ENCODE measurements around the gene PWP2.
"Not testable (repeated sequence)": the region's sequence is repeated elsewhere in the genome, so short reads cannot be mapped to it uniquely, and the experiment has no call there.

Gene PWP2

GRCh38 chr21:44160298-44160672 is 53.1 kb downstream of the PWP2 start:
- not testable (repeated sequence) for DNase-seq (ENCODE audit: low read depth in 2 of 2, low spot score in 1 of 2)

DNA sequence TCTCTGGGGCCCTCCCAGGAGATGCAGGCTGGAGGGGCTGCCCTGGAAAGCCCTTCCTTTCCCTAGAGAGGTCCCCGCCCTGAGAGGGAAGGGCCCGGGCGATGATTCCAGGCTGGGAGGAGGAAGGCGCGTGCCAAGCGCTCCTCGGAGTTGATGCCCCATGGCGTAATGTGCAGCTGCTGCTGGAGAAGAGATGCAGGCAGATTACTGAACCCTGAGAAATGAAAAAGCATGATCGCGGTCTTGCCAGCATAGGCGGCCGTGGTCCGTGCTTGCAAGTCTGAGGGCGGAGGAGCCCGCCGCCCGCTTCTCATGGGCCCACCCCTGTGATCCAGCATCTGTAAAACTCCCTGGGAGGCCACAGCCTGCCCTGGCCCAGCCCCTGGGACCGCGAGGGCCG is 53.6 kb downstream of the PWP2 start:
- not testable (repeated sequence) for DNase-seq (ENCODE audit: low read depth in 2 of 2, low spot score in 1 of 2)

DNA sequence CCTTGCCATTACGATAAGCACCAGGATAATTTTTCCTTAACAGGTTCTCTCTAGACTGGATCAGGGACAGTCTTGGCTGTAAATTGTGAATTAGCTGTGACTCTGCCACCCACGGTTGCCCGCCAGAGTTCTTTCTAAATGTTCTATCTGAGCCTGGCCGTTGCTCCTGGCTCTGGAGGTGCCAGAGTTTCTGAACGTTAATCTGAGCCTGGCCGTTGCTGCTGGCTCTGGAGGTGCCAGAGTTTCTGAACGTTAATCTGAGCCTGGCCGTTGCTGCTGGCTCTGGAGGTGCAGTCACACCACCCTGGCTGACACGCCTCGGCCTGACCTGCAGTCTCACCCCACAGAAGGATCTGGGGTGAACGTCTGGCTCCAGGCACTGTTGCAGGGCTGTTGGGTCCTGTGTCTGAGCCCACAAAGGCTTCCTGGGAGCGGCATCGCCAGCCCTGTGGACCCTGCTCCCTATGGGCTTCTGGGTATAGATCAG is 56.0 kb downstream of the PWP2 start:
- not testable (repeated sequence) for DNase-seq (ENCODE audit: low read depth in 2 of 2, low spot score in 1 of 2)

DNA sequence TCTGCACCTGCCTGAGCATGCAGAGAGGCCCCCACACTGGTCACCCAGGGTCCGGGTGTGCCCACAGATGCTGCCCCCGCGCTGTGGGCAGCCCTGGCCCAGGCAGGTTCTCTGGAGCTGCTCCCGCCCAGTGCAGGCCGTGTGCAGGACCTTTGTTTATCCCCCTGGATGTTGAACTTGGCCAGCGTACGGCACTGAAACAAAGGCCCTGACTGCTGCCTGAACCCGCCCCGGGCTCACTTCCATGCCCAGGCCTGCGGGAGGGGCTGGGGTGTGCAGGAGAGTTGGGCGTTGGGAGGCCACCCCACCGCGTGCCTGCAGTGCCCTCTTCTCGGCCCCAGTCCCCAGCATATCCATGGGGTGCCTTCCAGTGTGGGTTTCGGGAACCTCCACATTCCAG is 58.7 kb downstream of the PWP2 start:
- not testable (repeated sequence) for DNase-seq (ENCODE audit: low read depth in 2 of 2, low spot score in 1 of 2)

GRCh38 chr21:44167527-44167926 is 60.3 kb downstream of the PWP2 start:
- not testable (repeated sequence) for DNase-seq (ENCODE audit: low read depth in 2 of 2, low spot score in 1 of 2)

DNA sequence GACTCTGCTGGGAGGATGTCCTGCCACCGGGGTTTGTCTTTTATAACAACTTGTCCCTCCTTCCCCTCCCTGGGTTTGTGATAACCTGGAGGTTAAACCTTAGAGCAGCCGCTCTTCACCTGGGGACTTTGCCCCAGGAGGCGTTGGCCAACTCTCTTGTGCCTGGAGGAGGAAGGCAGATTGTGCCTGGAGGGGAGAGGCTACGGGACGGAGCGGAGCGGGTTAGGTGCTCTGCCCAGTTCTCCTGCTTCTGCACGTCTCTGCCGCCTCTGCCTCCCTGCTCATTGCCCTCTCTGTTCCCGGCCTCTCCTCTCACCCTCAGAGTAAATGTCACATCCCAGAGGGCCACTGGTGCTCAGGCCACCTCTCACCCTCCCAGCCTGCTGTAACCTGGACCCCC is 63.1 kb downstream of the PWP2 start:
- DNase-seq (ENCODE audit: low read depth in 2 of 2, low spot score in 1 of 2) = not testable (repeated sequence)

DNA sequence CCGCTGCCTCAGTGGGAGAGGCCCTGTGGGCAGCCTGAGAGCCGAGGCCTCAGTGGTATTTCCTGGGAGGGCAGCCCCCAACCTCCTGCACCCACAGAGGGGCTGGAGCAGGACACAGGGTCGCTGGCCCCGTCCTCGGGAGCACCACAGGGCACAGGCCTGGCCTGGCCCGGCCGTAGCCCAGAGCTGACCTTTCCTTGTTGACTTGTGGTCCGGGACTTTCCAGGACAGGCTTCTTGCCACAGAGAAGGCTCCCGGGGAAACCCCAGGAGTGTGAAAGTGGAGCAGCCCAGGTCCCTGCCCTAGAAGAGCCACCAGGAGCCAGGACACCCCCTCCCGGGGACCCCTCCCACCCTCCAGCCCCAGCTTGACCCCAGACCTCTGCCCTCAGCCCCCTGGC is 63.7 kb downstream of the PWP2 start:
- not testable (repeated sequence) for DNase-seq (ENCODE audit: low read depth in 2 of 2, low spot score in 1 of 2)

- DNase-seq (ENCODE audit: low read depth in 2 of 2, low spot score in 1 of 2) = not testable (repeated sequence)
These were observed 64.9 kb downstream of the PWP2 start for GRCh38 chr21:44171962-44172572.

DNA sequence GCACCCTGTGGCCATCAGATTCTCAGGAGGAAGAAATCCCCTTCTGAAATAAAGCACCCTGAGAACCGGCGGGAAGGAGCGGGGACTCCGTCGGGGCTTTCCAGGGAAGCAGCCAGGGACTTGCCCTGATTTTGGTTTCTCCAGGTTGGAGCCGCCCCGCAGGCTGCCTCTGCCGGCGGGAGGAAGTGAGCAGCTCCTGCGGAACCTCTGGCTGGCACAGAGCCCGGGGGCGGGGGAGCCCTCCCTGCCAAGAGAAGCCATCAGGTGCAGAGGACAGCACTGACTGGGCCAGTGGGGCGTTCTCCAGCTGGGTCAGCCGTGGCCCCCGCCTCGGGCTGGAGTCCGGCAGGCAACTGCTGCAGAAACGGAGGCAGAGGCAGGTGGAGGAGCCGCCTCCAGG is 65.5 kb downstream of the PWP2 start:
- not testable (repeated sequence) for DNase-seq (ENCODE audit: low read depth in 2 of 2, low spot score in 1 of 2)

DNA sequence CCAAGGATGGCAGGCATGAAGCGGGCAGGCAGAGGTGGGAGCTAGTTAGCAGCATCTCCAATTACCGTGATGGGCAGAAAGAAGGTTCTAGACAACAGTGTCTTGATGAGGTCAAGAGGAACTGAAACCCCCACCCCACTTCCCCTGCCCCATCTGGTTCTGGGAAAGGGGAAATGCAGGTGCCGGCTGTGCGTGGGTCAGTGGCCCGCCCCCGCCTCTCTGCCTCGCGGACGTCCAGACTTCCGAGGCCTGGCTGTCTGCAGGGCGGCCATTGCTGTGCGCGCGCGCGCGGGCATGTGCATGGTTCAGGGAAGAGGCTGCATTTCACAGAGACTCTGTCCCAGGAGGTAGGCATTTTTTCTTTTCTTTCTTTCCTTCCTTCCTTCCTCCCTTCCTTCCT is 68.0 kb downstream of the PWP2 start:
- DNase-seq (ENCODE audit: low read depth in 2 of 2, low spot score in 1 of 2) = not testable (repeated sequence)

- DNase-seq (ENCODE audit: low read depth in 2 of 2, low spot score in 1 of 2) = not testable (repeated sequence)
These were observed 68.9 kb downstream of the PWP2 start for GRCh38 chr21:44176127-44176526.
